Stimulated activated CD4-positive, alpha-beta T cell treated with anti-CD3 and anti-CD28 coated beads, TNF-alpha, amount 100 ng/mL, for 48 hours (primary cell): ENCODE data around the gene LDLR.
"Not testable (repeated sequence)": the region's sequence is repeated elsewhere in the genome, so short reads cannot be mapped to it uniquely, and the experiment has no call there.

ENCODE experiments used
- DNase-seq, 3 donors: peaks; one replicate each; pipeline ENCODE4 v3.0.0-alpha.2; 2020; ENCODE audit warnings: low read depth in 3 of 3

The LDLR gene

GRCh38 chr19:11172576-11172975 is 83.3 kb downstream of the LDLR start:
- DNase-seq: no peak

- no peak for DNase-seq
Observed at GRCh38 chr19:11173516-11174155, 84.4 kb downstream of the LDLR start.

- no peak for DNase-seq
Observed at GRCh38 chr19:11174336-11174735, 85.1 kb downstream of the LDLR start.

- DNase-seq: no peak
Observed at GRCh38 chr19:11175920-11176319, 86.7 kb downstream of the LDLR start.

GRCh38 chr19:11176466-11177193 is 87.4 kb downstream of the LDLR start:
- no peak for DNase-seq

GRCh38 chr19:11177592-11177991 is 88.3 kb downstream of the LDLR start:
- DNase-seq: no peak

- not testable (repeated sequence) for DNase-seq
Observed at GRCh38 chr19:11179145-11179465, 89.8 kb downstream of the LDLR start.

GRCh38 chr19:11179716-11180297 is 90.5 kb downstream of the LDLR start:
- no peak for DNase-seq

- DNase-seq: no peak
Observed at GRCh38 chr19:11180346-11180745, 91.1 kb downstream of the LDLR start.

- not testable (repeated sequence) for DNase-seq
Observed at GRCh38 chr19:11180975-11181374, 91.7 kb downstream of the LDLR start.

GRCh38 chr19:11181488-11181887 is 92.2 kb downstream of the LDLR start:
- DNase-seq: no peak
